A172 (cell line): ENCODE results near the gene ADAM12. TPM values are rescaled to one million over a fixed set of nuclear protein-coding genes. Genes with fewer than 3 reads are reported as not detected.
A peak's percentile ranks its signal among the peaks of the same experiment; 100 is the strongest.

Experiments used
- DNase-seq: peaks from one replicate; pipeline ENCODE4 v3.0.0-alpha.2; 2015; ENCODE audit warnings: low spot score
- total RNA-seq: library from RNA; depleted of rRNA; stranded (reverse); fragments of >200 nt; shearing (Covaris generic); gene quantifications from 2 replicates; pipeline ENCODE4 v1.2.3, GENCODE V29; 2014; rRNA removed

The ADAM12 gene, protein sequence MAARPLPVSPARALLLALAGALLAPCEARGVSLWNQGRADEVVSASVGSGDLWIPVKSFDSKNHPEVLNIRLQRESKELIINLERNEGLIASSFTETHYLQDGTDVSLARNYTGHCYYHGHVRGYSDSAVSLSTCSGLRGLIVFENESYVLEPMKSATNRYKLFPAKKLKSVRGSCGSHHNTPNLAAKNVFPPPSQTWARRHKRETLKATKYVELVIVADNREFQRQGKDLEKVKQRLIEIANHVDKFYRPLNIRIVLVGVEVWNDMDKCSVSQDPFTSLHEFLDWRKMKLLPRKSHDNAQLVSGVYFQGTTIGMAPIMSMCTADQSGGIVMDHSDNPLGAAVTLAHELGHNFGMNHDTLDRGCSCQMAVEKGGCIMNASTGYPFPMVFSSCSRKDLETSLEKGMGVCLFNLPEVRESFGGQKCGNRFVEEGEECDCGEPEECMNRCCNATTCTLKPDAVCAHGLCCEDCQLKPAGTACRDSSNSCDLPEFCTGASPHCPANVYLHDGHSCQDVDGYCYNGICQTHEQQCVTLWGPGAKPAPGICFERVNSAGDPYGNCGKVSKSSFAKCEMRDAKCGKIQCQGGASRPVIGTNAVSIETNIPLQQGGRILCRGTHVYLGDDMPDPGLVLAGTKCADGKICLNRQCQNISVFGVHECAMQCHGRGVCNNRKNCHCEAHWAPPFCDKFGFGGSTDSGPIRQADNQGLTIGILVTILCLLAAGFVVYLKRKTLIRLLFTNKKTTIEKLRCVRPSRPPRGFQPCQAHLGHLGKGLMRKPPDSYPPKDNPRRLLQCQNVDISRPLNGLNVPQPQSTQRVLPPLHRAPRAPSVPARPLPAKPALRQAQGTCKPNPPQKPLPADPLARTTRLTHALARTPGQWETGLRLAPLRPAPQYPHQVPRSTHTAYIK
- total RNA-seq = 7.1 and 8.1 TPM in 2 replicates

DNA sequence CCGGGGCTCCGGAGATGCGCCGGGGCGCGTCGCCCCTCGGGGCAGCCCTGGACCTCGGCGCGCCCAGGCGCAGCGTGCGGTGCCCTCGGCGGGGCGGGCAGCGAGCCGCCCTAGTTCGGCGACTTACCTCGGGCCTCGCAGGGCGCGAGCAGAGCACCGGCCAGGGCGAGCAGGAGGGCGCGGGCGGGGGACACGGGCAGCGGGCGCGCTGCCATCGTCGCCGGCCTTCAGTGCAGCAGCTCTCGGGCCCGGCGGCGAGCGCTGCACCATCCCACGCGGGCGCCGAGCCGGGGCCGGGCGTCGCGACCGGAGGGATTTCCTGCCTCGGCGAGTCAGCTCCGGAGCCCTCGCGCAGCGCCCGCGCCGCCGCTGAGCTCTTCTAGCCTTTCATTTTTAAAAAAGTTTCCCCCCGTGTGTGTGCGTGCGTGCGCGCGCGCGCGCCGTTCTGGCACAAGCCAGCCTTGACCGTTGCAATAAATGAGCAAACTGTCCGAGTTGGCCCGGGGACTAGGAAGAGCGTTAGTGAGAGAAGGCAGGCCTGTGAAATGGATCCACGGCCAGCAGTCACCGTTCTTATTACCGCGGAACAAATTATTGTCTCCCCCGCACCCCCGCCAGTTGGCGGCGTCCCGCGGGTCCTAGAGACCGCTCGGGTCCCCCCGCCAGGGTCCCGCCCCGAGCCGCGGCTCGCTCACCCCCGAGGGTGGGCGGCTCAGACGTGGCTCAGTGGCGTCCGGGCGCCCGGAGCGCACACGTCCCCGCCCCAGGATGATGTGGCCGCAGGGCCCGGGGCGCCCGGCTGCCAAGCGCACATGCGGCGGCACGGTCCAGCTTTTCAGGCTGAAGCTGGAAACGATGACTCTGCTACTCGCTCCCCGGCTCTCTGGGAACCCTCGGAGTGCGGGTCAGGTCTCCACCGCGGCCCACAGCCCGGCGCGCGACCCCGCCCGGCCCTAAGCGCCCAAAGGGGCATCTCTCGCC, at the start of gene ADAM12:
Gene ADAM12, minus strand, starts transcription at position 547 of the 981 bp plus-strand sequence. Its CDS starts 332 bp downstream, at position 215.
- DNase-seq = no peak

- no peak for DNase-seq
Observed at GRCh38 chr10:126437635-126438406, 49.5 kb upstream of the ADAM12 start.

DNA sequence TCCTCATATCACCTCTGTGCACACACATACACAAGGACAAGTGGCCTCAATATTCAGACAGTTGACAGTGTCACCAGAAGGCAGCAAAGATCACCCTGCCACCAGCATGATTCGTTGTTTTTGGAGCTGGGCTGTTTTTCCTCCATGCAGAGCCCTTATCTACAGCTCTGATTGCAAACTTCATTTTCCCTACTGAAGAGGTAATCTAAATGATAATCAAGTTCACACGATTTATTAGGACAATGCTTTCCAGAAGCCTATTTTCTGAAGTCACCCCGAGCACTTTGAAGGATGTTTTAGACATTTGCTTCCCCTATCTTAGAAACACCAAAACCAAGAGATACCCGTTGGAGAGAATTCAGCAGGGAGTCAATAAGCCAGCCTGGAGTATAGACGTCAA, 46.0 kb upstream of the ADAM12 start:
- no peak for DNase-seq

GRCh38 chr10:126433351-126433750, 45.1 kb upstream of the ADAM12 start:
- peak; percentile 46 for DNase-seq

- DNase-seq = no peak
Observed at GRCh38 chr10:126432507-126432906, 44.2 kb upstream of the ADAM12 start.

GRCh38 chr10:126431816-126432215, 43.5 kb upstream of the ADAM12 start:
- DNase-seq = no peak

GRCh38 chr10:126430512-126430911, 42.2 kb upstream of the ADAM12 start:
- DNase-seq = no peak

- no peak for DNase-seq
Observed at GRCh38 chr10:126429275-126429674, 41.0 kb upstream of the ADAM12 start.

- peak; percentile 25 for DNase-seq
Observed at GRCh38 chr10:126425489-126426065, 37.3 kb upstream of the ADAM12 start.

- no peak for DNase-seq
Observed at GRCh38 chr10:126425032-126425431, 36.8 kb upstream of the ADAM12 start.

DNA sequence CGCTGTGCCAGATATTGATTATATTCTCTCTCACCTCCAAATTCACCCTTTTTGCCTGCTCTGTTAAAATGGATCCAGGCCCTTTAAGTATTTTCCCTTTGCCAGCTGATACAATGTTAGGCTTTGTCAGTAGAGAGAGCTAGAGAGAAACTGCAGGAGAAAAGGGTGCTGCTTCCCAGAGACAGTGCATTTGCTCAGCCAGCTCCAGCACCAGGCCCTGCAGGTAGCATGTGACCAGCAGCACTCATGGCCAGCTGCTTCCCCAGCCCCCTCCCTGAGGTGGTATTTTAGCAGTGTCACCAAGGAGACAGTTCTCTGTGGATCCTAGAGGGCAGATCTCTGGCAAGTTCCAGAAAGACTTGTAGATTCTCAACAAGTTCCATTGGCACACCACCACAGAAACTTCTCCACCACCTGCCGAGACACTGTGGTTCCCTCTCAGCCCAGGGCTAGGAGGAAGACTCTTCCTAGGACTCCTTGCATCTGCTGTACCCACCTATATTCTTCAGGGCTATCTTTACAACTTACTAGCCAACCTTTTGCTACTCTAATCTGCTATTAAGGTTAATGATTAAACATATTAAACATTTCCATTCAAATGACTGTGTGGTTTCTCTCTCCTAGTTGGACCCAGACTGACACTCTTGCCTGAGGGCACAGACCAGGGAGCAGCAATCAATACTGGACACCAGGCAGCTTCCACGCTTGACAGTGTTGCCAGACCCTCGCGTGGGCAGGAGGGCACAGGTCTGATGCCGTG, 35.6 kb upstream of the ADAM12 start:
- no peak for DNase-seq

- peak; percentile 52 for DNase-seq
Observed at GRCh38 chr10:126422567-126422966, 34.3 kb upstream of the ADAM12 start.

GRCh38 chr10:126421756-126422256, 33.5 kb upstream of the ADAM12 start:
- peak; percentile 90 for DNase-seq

- DNase-seq = no peak
Observed at GRCh38 chr10:126420567-126421300, 32.5 kb upstream of the ADAM12 start.

- no peak for DNase-seq
Observed at GRCh38 chr10:126417220-126417825, 29.0 kb upstream of the ADAM12 start.

DNA sequence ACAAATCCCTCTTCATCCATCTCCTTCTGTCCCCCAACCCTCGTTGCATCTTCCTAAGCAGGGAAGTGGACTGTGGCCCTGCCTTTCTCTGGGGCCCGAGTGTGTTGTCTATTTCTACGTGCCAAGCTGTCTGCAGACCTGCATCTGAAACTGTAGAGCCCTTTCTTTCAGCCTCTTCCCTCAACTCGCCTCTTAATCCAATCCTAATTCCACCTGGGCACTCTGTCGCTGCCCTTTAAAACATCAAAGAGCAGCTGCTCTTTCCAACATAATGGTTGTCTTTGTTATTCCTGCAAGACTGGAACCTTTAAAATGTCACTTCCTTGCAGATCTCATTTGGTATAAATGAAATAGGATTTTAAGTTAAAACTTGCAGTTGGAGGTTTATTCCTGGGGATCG, 21.5 kb upstream of the ADAM12 start:
- no peak for DNase-seq

GRCh38 chr10:126408953-126409641, 20.8 kb upstream of the ADAM12 start:
- DNase-seq = peak; percentile 52
